SK-N-SH (cell line): ENCODE results near the gene CDH4. TPM values are rescaled to one million over a fixed set of nuclear protein-coding genes. Genes with fewer than 3 reads are reported as not detected.

ENCODE experiments used
- CTCF ChIA-PET: fragments of 300-600, 350-600 bp; formaldehyde crosslinking; extraction: SDS; loops from one replicate; lab custom pipeline; 2021; lab: Yijun Ruan, JAX
- POLR2A ChIA-PET: fragments of 350-600 bp; sonication (Branson Sonifier 250); formaldehyde crosslinking; extraction: SDS; loops from one replicate; lab custom pipeline; 2020; ENCODE audit warnings: antibody characterized with exemption, inconsistent platforms; lab: Yijun Ruan, JAX
- DNase-seq: peaks from one replicate; pipeline ENCODE4 v3.0.0; 2012
- H2AFZ ChIP-seq: fragments of 200-600 bp; sonication (generic); 2 replicates; pipeline ENCODE4 v1.8.1; 2016; ENCODE audit warnings: antibody characterized with exemption, mild to moderate bottlenecking, low read depth
- H3F3A ChIP-seq: fragments of 200-600 bp; sonication (generic); replicated peaks from 2 replicates; pipeline ENCODE3; 2016; ENCODE audit warnings: antibody characterized with exemption, mild to moderate bottlenecking; ENCODE audit not compliant: insufficient read depth
- H3K27ac ChIP-seq, 2 experiments: fragments of 200-500 bp in 1 of 2; fragments of 200-600 bp in 1 of 2; sonication (Bioruptor generic) in 1 of 2; sonication (generic), shearing (Covaris generic) in 1 of 2; 2 replicates each; pipeline versions ENCODE4 v1.5.1 to v1.6.1; 2014 to 2016; ENCODE audit warnings: low read depth in 2 of 2, inconsistent platforms in 1 of 2, low read length in 1 of 2, mild to moderate bottlenecking in 1 of 2, mixed read lengths in 1 of 2
- H3K27me3 ChIP-seq: fragments of 200-600 bp; sonication (generic), shearing (Covaris generic); 2 replicates; pipeline ENCODE4 v1.6.1; 2016; ENCODE audit warnings: mixed run types; ENCODE audit not compliant: insufficient read depth
- H3K36me3 ChIP-seq, 2 experiments: fragments of 200-500 bp in 1 of 2; fragments of 200-600 bp in 1 of 2; sonication (Bioruptor generic) in 1 of 2; sonication (generic) in 1 of 2; replicated peaks in 1 of 2; 2 replicates each; pipeline versions ENCODE3 to v1.5.1; 2014 to 2016; ENCODE audit warnings: low read length in 1 of 2, mild to moderate bottlenecking in 1 of 2; ENCODE audit not compliant: insufficient read depth in 2 of 2, control insufficient read depth in 1 of 2
- H3K4me1 ChIP-seq, 2 experiments: fragments of 200-500 bp in 1 of 2; fragments of 200-600 bp in 1 of 2; sonication (Bioruptor generic) in 1 of 2; sonication (generic), shearing (Covaris generic) in 1 of 2; 2 replicates each; pipeline versions ENCODE4 v1.5.1 to v1.6.1; 2014 to 2016; ENCODE audit warnings: low read depth in 1 of 2, low read length in 1 of 2, mixed run types in 1 of 2; ENCODE audit not compliant: insufficient read depth in 2 of 2, control insufficient read depth in 1 of 2
- H3K4me2 ChIP-seq: fragments of 200-600 bp; sonication (generic), shearing (Covaris generic); 2 replicates; pipeline ENCODE4 v1.6.1; 2017; ENCODE audit warnings: mixed run types
- H3K4me3 ChIP-seq, 2 experiments: fragments of 200-500 bp in 1 of 2; fragments of 200-600 bp in 1 of 2; sonication (Bioruptor generic) in 1 of 2; sonication (generic), shearing (Covaris generic) in 1 of 2; 2 replicates each; pipeline versions ENCODE4 v1.5.1 to v1.8.1; 2014 to 2016; ENCODE audit warnings: low read depth in 2 of 2, inconsistent platforms in 1 of 2, low read length in 1 of 2, mild to moderate bottlenecking in 1 of 2, mixed read lengths in 1 of 2, moderate library complexity in 1 of 2
- H3K79me2 ChIP-seq: fragments of 200-600 bp; sonication (generic); 2 replicates; pipeline ENCODE4 v1.8.1; 2017; ENCODE audit warnings: mild to moderate bottlenecking; ENCODE audit not compliant: insufficient read depth
- H3K9ac ChIP-seq: fragments of 200-600 bp; sonication (generic); 2 replicates; pipeline ENCODE4 v1.6.1; 2017; ENCODE audit warnings: mixed run types
- H3K9me2 ChIP-seq: fragments of 200-600 bp; sonication (generic); 2 replicates; pipeline ENCODE4 v1.6.1; 2017; ENCODE audit warnings: mixed run types
- H3K9me3 ChIP-seq: fragments of 200-600 bp; sonication (generic); 2 replicates; pipeline ENCODE4 v1.6.1; 2017; ENCODE audit warnings: mixed run types, mild to moderate bottlenecking, moderate library complexity
- H4K20me1 ChIP-seq: fragments of 200-600 bp; sonication (generic); 2 replicates; pipeline ENCODE4 v1.6.1; 2017; ENCODE audit warnings: mild to moderate bottlenecking, mixed run types; ENCODE audit not compliant: insufficient read depth
- CHD2 ChIP-seq: fragments of 150-350 bp; IDR thresholded peaks from 2 replicates; pipeline ENCODE4 v1.6.1; 2018; ENCODE audit warnings: low read length; ENCODE audit not compliant: partially characterized antibody
- FOXM1 ChIP-seq: IDR thresholded peaks from 2 replicates; pipeline ENCODE4 v1.4.0; 2012; ENCODE audit warnings: low read depth, mild to moderate bottlenecking
- GABPA ChIP-seq: IDR thresholded peaks from 2 replicates; pipeline ENCODE4 v1.4.0; 2012; ENCODE audit warnings: low read depth, mild to moderate bottlenecking
- JUND ChIP-seq: IDR thresholded peaks from 2 replicates; pipeline ENCODE4 v1.4.0; 2012
- MXI1 ChIP-seq: IDR thresholded peaks from 2 replicates; pipeline ENCODE4 v1.6.1; 2012; ENCODE audit warnings: mild to moderate bottlenecking, low read depth, low read length, improper control_type of control experiment
- NRF1 ChIP-seq: IDR thresholded peaks from 2 replicates; pipeline ENCODE4 v1.6.1; 2012; ENCODE audit warnings: low read depth, mild to moderate bottlenecking, low read length
- PBX3 ChIP-seq: IDR thresholded peaks from 2 replicates; pipeline ENCODE4; 2012
- RAD21 ChIP-seq: IDR thresholded peaks from 2 replicates; pipeline ENCODE4 v1.6.1; 2012; ENCODE audit warnings: mild to moderate bottlenecking, low read length
- SMC3 ChIP-seq: IDR thresholded peaks from 2 replicates; pipeline ENCODE4 v1.6.1; 2012; ENCODE audit warnings: low read depth, low read length, improper control_type of control experiment
- TCF12 ChIP-seq: IDR thresholded peaks from 2 replicates; pipeline ENCODE4 v1.4.0; 2012
- TEAD4 ChIP-seq: IDR thresholded peaks from 2 replicates; pipeline ENCODE4 v1.4.0; 2012; ENCODE audit warnings: mild to moderate bottlenecking, borderline replicate concordance; ENCODE audit not compliant: insufficient read depth
- YY1 ChIP-seq: IDR thresholded peaks from 2 replicates; pipeline ENCODE4 v1.4.0; 2012; ENCODE audit warnings: low read depth, mild to moderate bottlenecking
- WGBS: methylation state at CpG from one replicate; pipeline ENCODE4 v1.1.6; 2017; ENCODE audit warnings: low lambda C conversion rate; 5-methylcytosine and 5-hydroxymethylcytosine counted together
- polyA plus RNA-seq, 3 experiments: library from polyadenylated mRNA; depleted of rRNA; stranded (reverse); fragments of >200 nt; gene quantifications; 2 replicates each; pipeline ENCODE4 v1.2.3, GENCODE V29; 2012

Gene CDH4
- polyA plus RNA-seq, 1 of the 3 experiments (the other 2 are of a cell fraction), result not detected

GRCh38 chr20:61840779-61841455 lies 588.9 kb downstream of the CDH4 start:
- no peak overlapping the region for H3K4me3 ChIP-seq
- H3K9me3 ChIP-seq, result no peaks in the 10 kb centered on the region
- H3F3A ChIP-seq, result no peaks in the 10 kb centered on the region
- H3K9ac ChIP-seq, result no peak overlapping the region
- DNase-seq, result no peak
- no peaks in the 10 kb centered on the region for H3K9me2 ChIP-seq
- H3K79me2 ChIP-seq, result no peaks in the 10 kb centered on the region
- no peak overlapping the region for H3K4me2 ChIP-seq
- 71% methylated on average over 25 of the region's 26 CpGs for WGBS
- no peaks in the 10 kb centered on the region for H4K20me1 ChIP-seq
- H3K27ac ChIP-seq, result no peak overlapping the region
- no peaks in the 10 kb centered on the region for H3K36me3 ChIP-seq
- no peak for TF ChIP-seq JUND
- H2AFZ ChIP-seq, result no peak overlapping the region
- no peaks in the 10 kb centered on the region for H3K27me3 ChIP-seq
- H3K4me1 ChIP-seq, result no peaks in the 10 kb centered on the region
- CTCF ChIA-PET, result interaction anchor here (0.6 kb wide), 1 partner anchor 44 kb away, joined by 3 read pairs; no protein-coding TSS in a partner anchor
- POLR2A ChIA-PET, result no interaction called here

GRCh38 chr20:61841551-61841950 lies 589.5 kb downstream of the CDH4 start:
- no peaks in the 10 kb centered on the region for H3F3A ChIP-seq
- H3K9me3 ChIP-seq, result no peaks in the 10 kb centered on the region
- ChIA-PET POLR2A (no interaction called here), CTCF (interaction anchor here (0.6 to 1.3 kb wide), 2 partner anchors 10 to 45 kb away, joined by 3 read pairs; no protein-coding TSS in a partner anchor)
- no peak overlapping the region for H2AFZ ChIP-seq
- no peaks in the 10 kb centered on the region for H3K9me2 ChIP-seq
- no peaks in the 10 kb centered on the region for H4K20me1 ChIP-seq
- 77% methylated on average over 15 of the region's 18 CpGs for WGBS
- no peak overlapping the region for H3K27ac ChIP-seq
- H3K27me3 ChIP-seq, result no peaks in the 10 kb centered on the region
- H3K4me2 ChIP-seq, result no peak overlapping the region
- H3K79me2 ChIP-seq, result no peaks in the 10 kb centered on the region
- TF ChIP-seq MXI1, result no peak
- no peak for TF ChIP-seq TCF12
- no peak for TF ChIP-seq TEAD4
- TF ChIP-seq NRF1, result no peak
- H3K9ac ChIP-seq, result no peak overlapping the region
- H3K36me3 ChIP-seq, result no peaks in the 10 kb centered on the region
- no peak overlapping the region for H3K4me3 ChIP-seq
- no peak for DNase-seq
- H3K4me1 ChIP-seq, result no peaks in the 10 kb centered on the region

- no peak overlapping the region for H3K9ac ChIP-seq
- no peak overlapping the region for H3K4me3 ChIP-seq
- POLR2A ChIA-PET, result no interaction called here
- H2AFZ ChIP-seq, result no peak overlapping the region
- no peaks in the 10 kb centered on the region for H3K27me3 ChIP-seq
- no peaks in the 10 kb centered on the region for H3K36me3 ChIP-seq
- WGBS, result 22% methylated on average over 9 of the region's 9 CpGs
- H3K79me2 ChIP-seq, result no peaks in the 10 kb centered on the region
- H4K20me1 ChIP-seq, result no peaks in the 10 kb centered on the region
- TF ChIP-seq GABPA, result no peak
- TF ChIP-seq RAD21, result no peak
- no peak for TF ChIP-seq FOXM1
- TF ChIP-seq PBX3, result no peak
- TF ChIP-seq NRF1, result no peak
- no peak for TF ChIP-seq YY1
- TF ChIP-seq SMC3, result no peak
- no peak for TF ChIP-seq CHD2
- TF ChIP-seq, all 33 proteins: peak for 0
- no peak overlapping the region for H3K4me2 ChIP-seq
- DNase-seq, result peak; percentile 45
- no peaks in the 10 kb centered on the region for H3K9me2 ChIP-seq
- no peak overlapping the region for H3K27ac ChIP-seq
- no peaks in the 10 kb centered on the region for H3K9me3 ChIP-seq
- no peaks in the 10 kb centered on the region for H3F3A ChIP-seq
- CTCF ChIA-PET, result interaction anchor here (1.3 kb wide), 1 partner anchor 10 kb away, joined by 3 read pairs; no protein-coding TSS in a partner anchor
- H3K4me1 ChIP-seq, result no peaks in the 10 kb centered on the region
Measured at GRCh38 chr20:61841966-61842365, 589.9 kb downstream of the CDH4 start.
